HG03378 (cell line): ENCODE measurements around the gene POLD2.
"Not testable (repeated sequence)": the region's sequence is repeated elsewhere in the genome, so short reads cannot be mapped to it uniquely, and the experiment has no call there.

ENCODE experiments used
- ATAC-seq: cut with Tn5 transposase; IDR thresholded peaks from one replicate; pipeline ENCODE4 v1.9.1; 2021; ENCODE audit warnings: mild to moderate bottlenecking, moderate library complexity; ENCODE audit not compliant: unreplicated experiment

POLD2 gene

GRCh38 chr7:44123190-44124003, at the start of gene POLD2:
POLD2 (minus strand) TSS chr7:44123548; CDS start chr7:44122053, 1,495 bp downstream.
- ATAC-seq, result peak; percentile 86

GRCh38 chr7:44172803-44173424, 49.6 kb upstream of the POLD2 start:
- no peak for ATAC-seq

- ATAC-seq, result no peak
Measured at GRCh38 chr7:44172352-44172751, 49.0 kb upstream of the POLD2 start.

GRCh38 chr7:44171901-44172300, 48.6 kb upstream of the POLD2 start:
- ATAC-seq, result not testable (repeated sequence)

- no peak for ATAC-seq
Measured at GRCh38 chr7:44167920-44168319, 44.6 kb upstream of the POLD2 start.

GRCh38 chr7:44163591-44163990, 40.2 kb upstream of the POLD2 start:
- ATAC-seq, result no peak

- ATAC-seq, result no peak
Measured at GRCh38 chr7:44162785-44163395, 39.5 kb upstream of the POLD2 start.

- ATAC-seq, result no peak
Measured at GRCh38 chr7:44162179-44162578, 38.8 kb upstream of the POLD2 start.

- ATAC-seq, result no peak
Measured at GRCh38 chr7:44161371-44161770, 38.0 kb upstream of the POLD2 start.

GRCh38 chr7:44159824-44160630, 36.7 kb upstream of the POLD2 start:
- no peak for ATAC-seq

- ATAC-seq, result no peak
Measured at GRCh38 chr7:44158873-44159631, 35.7 kb upstream of the POLD2 start.

- ATAC-seq, result no peak
Measured at GRCh38 chr7:44158096-44158872, 34.9 kb upstream of the POLD2 start.

- no peak for ATAC-seq
Measured at GRCh38 chr7:44157116-44158080, 34.0 kb upstream of the POLD2 start.

GRCh38 chr7:44156453-44157010, 33.2 kb upstream of the POLD2 start:
- ATAC-seq, result no peak

GRCh38 chr7:44155191-44156185, 32.1 kb upstream of the POLD2 start:
- ATAC-seq, result no peak

GRCh38 chr7:44154703-44155102, 31.4 kb upstream of the POLD2 start:
- ATAC-seq, result no peak

GRCh38 chr7:44153948-44154335, 30.6 kb upstream of the POLD2 start:
- ATAC-seq, result no peak
